NCI-H187 treated with DMSO at 0.1 percent for 48 hours (cell line): Measurements from ENCODE around the gene MMP25.
"Not testable (repeated sequence)": the region's sequence is repeated elsewhere in the genome, so short reads cannot be mapped to it uniquely, and the experiment has no call there.

Experiments
- DNase-seq: peaks from one replicate; lab custom pipeline; 2025; lab: John Stamatoyannopoulos, UW

Gene MMP25

DNA sequence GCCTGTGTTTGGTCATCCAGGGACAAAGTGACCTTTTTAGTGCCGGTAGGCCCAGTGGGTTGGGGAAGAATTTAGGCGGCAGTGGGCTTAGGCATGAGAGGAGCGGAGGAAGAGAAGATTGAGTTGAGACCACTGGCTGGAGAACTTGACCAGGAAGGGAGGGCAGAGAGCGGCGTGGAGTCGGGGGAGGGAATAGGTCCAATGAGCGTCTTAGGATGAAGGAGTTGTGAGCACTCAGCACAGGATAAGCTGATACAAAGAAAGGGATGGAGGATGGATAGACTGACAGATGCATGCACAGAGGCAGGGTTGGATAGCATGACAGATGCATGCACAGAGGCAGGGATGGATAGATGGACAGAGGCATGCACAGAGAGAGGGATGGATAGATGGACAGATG lies 27.1 kb downstream of the MMP25 start:
- no peak for DNase-seq

- DNase-seq: no peak
Observed at GRCh38 chr16:3074860-3075522, 28.6 kb downstream of the MMP25 start.

DNA sequence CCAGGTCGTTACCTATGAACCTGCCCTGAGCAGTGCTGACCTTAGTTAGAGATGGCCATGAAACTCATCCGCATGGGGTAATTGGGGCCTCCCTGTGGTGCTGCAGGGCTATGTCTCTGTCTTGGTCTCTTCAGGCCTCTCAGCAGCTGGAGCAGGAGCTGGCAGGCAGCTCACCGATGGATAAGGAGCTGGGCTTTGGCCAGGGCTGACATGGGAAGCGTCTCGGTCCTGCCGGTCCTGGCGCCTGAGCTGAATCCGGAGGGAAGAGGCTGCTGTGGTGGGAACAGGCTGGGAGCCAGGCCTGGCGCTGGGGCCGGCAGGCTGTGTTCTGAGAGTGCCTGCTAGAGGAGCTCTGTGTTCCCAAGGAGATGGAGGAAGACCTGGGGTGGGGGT lies 29.2 kb downstream of the MMP25 start:
- no peak for DNase-seq

GRCh38 chr16:3075946-3076345 lies 29.6 kb downstream of the MMP25 start:
- DNase-seq: not testable (repeated sequence)

DNA sequence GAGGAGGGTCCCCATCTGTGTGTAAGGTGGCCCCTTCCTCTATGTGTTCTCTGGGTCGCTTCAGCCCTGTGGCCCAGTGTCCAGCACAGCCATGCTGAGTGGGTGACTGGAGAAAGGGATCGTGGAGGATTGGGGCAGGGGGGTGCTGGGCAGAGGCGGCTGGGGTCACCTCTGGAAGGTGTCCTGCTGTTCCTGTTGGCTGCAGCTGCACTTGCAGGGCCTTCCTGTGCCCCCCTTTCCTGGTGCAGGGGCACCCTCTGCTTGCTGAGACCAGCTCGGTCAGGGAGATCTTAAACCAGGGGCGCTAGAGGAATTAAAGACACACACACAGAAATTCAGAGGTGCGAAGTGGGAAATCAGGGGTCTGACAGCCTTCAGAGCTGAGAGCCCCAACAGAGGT lies 30.2 kb downstream of the MMP25 start:
- DNase-seq: no peak

DNA sequence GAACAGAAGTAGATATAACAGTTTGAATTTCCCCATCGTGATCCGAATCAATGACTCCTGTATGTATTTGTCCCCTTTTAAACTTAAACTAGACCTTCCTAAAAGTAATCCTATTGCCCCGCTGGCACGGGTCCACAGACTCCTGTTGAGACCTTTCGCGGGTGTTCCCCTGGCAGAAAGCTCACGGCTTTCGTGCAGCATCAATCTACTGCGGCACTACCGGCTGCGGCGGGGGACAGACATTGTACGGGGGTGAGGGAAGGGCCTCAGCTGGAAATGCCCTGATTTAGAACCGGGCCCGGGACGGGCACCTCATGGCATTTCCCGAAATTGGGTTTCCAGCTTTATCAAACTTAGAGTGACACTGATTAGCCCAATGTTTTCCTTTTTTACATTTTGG lies 33.7 kb downstream of the MMP25 start:
- DNase-seq: no peak

GRCh38 chr16:3081957-3082356 lies 35.6 kb downstream of the MMP25 start:
- not testable (repeated sequence) for DNase-seq

- not testable (repeated sequence) for DNase-seq
Observed at GRCh38 chr16:3083408-3083807, 37.0 kb downstream of the MMP25 start.

- DNase-seq: no peak
Observed at GRCh38 chr16:3084491-3084890, 38.1 kb downstream of the MMP25 start.

GRCh38 chr16:3084969-3085670 lies 38.8 kb downstream of the MMP25 start:
- no peak for DNase-seq

DNA sequence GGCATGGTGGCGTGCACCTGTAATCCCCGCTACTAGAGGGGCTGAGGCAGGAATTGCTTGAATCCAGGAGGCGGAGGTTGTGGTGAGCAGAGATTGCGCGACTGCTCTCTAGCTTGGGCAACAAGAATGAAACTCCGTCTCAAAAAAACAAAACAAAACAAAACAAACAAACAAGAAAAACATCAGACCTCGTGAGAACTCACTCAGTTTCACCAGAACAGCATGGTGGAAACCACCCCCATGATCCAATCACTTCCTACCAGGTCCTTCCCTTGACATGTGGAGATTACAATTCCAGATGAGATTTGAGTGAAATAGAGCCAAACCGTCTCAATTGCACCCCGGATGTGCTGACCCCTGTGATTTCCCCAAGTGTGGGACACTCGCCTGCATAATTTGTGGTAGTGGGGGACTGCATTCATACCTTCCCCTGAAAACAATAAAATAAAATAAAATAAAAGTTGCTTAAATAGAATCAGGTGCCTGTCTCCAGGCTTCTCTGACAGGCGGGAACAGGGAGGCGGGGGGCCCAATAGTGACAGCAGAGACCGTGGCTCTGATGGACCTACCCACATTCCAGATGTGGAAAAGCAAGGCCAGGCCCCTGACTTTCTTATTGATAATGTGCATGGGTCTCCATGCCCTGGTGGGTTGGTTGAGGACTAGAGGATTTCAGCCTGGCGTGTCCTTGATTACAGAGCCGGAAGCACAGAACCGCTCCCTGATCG lies 39.7 kb downstream of the MMP25 start:
- no peak for DNase-seq

DNA sequence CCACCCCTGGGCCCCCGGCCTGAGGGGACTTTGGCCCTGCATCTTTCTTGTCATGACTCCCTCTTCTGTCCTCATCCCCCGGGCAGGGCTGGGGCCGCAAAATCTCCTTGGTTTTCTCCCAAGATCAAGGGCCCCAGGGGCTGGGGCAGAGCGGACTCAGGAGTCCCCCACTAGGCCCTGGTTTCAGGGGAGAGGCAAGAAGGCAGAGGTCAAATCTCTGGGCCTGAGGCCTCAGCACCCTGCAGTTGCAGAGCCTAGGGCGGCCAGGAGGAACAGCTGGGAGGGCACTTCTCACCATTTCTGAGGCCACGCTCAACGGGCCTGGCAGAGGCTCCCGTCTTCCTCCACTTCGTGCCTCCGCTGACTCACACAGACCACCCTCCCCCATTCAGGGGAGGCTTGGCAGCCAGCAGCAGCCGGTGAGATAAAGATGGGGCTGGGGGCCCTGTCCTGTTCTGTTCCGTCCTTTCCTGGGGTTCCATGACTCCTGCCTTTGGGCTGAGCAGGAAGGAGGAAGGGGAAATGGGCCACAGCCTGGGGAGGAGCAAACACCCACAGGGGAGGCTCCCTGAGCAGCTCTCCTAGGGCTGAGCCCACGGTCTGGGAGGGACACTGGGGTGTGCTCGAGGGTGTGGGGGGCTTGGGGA lies 40.4 kb downstream of the MMP25 start:
- no peak for DNase-seq

GRCh38 chr16:3087243-3088235 lies 41.2 kb downstream of the MMP25 start:
- no peak for DNase-seq

GRCh38 chr16:3088450-3088849 lies 42.1 kb downstream of the MMP25 start:
- DNase-seq: no peak

DNA sequence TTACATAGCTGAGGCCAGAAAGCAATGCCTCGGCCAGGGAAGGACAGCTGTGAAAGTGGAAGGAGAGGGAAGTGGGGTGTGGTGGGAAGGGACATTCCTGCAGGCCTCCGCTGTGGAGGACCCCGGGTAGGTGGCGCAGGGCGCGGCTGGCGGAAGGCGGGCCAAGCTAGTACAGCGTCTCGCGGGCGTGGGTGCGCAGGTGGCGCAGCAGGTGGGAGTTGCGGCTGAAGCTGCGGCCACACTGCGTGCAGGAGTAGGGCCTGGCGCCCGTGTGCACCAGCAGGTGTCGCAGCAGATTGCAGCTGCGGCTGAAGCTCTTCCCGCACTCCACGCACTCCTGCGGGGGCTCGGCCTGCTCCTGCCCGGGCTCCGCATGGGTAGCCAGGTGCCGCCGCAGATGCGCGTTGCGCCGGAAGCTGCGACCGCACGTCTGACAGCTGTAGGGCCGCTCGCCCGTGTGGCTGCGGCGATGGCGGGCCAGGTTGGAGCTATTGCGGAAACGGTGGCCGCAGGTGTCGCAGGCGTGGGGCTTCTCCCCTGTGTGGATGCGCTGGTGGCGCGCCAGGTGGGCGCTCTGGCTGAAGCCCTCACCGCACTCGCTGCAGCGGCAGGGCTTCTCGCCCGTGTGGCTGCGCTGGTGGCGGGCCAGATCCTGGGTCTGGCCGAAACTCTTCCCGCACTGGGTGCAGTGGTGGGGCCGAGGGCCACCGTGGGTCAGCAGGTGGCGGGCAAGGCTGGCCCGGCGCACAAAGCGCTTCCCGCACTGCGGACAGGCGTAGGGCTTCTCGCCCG lies 42.8 kb downstream of the MMP25 start:
- no peak for DNase-seq

GRCh38 chr16:3089717-3090592 lies 43.6 kb downstream of the MMP25 start:
- no peak for DNase-seq

- DNase-seq: no peak
Observed at GRCh38 chr16:3091551-3091950, 45.2 kb downstream of the MMP25 start.

GRCh38 chr16:3092501-3092941 lies 46.2 kb downstream of the MMP25 start:
- no peak for DNase-seq

- DNase-seq: peak; percentile 33
Observed at GRCh38 chr16:3094289-3095027, 48.1 kb downstream of the MMP25 start.
